ENCODE data around the gene GPR158. TPM values are rescaled to one million over a fixed set of nuclear protein-coding genes. Genes with fewer than 3 reads are reported as not detected.
"Not testable (repeated sequence)": the region's sequence is repeated elsewhere in the genome, so short reads cannot be mapped to it uniquely, and the experiment has no call there.

GPR158 gene
- total RNA-seq, 4 donors from 2014 or later: 0.18 TPM; not detected in 3

GRCh38 chr10:25356609-25357008 lies 181.8 kb downstream of the GPR158 start:
- H3K27me3 ChIP-seq: no peaks in the 10 kb centered on the region
- H3K27ac ChIP-seq: no peak overlapping the region
- H3K9me3 ChIP-seq: peaks cover 21% of the 10 kb centered on the region
- no peak overlapping the region for H3K4me3 ChIP-seq
- no peaks in the 10 kb centered on the region for H3K4me1 ChIP-seq
- 97% methylated on average over 2 of the region's 2 CpGs for WGBS
- no peak for TF ChIP-seq POLR2A (IDR thresholded peaks at IDR 0.05)
- no peak for TF ChIP-seq CTCF (IDR thresholded peaks at IDR 0.05)
- TF ChIP-seq EP300 (IDR thresholded peaks at IDR 0.05): no peak
- no peak for TF ChIP-seq POLR2AphosphoS5 (IDR thresholded peaks at IDR 0.05)
- DNase-seq (ENCODE audit: low spot score in 2 of 2): no peak
- no peaks in the 10 kb centered on the region for H3K36me3 ChIP-seq

DNA sequence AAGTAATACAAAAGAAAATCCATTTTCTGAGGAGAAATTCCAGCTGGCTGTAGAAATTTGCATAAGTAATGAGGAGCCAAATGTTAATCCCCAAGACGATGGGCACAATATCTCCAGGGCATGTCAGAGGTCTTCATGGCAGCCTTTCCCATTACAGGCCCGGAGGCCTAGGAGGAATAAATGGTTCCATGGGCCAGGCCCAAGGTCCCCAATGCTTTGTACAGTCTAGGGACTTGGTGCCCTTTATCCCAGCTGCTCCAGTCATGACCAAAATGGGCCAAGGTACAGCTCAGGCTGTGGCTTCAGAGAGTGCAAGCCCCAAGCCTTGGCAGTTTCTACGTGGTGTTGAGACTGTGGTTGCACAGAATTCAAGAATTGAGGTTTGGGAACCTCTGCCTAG lies 182.5 kb downstream of the GPR158 start:
- DNase-seq (ENCODE audit: low spot score in 2 of 2): no peak
- no peak for TF ChIP-seq CTCF (IDR thresholded peaks at IDR 0.05)
- TF ChIP-seq POLR2A (IDR thresholded peaks at IDR 0.05): no peak
- no peak for TF ChIP-seq POLR2AphosphoS5 (IDR thresholded peaks at IDR 0.05)
- TF ChIP-seq EP300 (IDR thresholded peaks at IDR 0.05): no peak
- Histone ChIP-seq H3K9me3 (peaks cover 21% of the 10 kb centered on the region), H3K36me3 (no peaks in the 10 kb centered on the region), H3K4me1 (no peaks in the 10 kb centered on the region), H3K4me3 (no peak overlapping the region), H3K27ac (no peak overlapping the region), H3K27me3 (no peaks in the 10 kb centered on the region)
- 86% methylated on average over 3 of the region's 3 CpGs for WGBS

GRCh38 chr10:25382029-25382810 lies 207.4 kb downstream of the GPR158 start:
- no peak overlapping the region for H3K4me3 ChIP-seq
- no peaks in the 10 kb centered on the region for H3K36me3 ChIP-seq
- H3K27ac ChIP-seq: no peak overlapping the region
- peaks cover 4% of the 10 kb centered on the region for H3K9me3 ChIP-seq
- TF ChIP-seq CTCF (IDR thresholded peaks at IDR 0.05) (no peak), POLR2A (IDR thresholded peaks at IDR 0.05) (no peak), POLR2AphosphoS5 (IDR thresholded peaks at IDR 0.05) (no peak), EP300 (IDR thresholded peaks at IDR 0.05) (no peak)
- no peak for DNase-seq (ENCODE audit: low spot score in 2 of 2)
- H3K27me3 ChIP-seq: no peaks in the 10 kb centered on the region
- 25% methylated on average over 7 of the region's 7 CpGs for WGBS
- no peaks in the 10 kb centered on the region for H3K4me1 ChIP-seq

GRCh38 chr10:25382901-25383300 lies 208.1 kb downstream of the GPR158 start:
- H3K27ac ChIP-seq; H3K9me3 ChIP-seq; H3K4me1 ChIP-seq; DNase-seq (ENCODE audit: low spot score in 2 of 2); H3K27me3 ChIP-seq; H3K4me3 ChIP-seq; H3K36me3 ChIP-seq: not testable (repeated sequence)
- WGBS: 86% methylated on average over 8 of the region's 8 CpGs

- no peak overlapping the region for H3K27ac ChIP-seq
- H3K4me3 ChIP-seq: no peak overlapping the region
- H3K9me3 ChIP-seq: peaks cover 13% of the 10 kb centered on the region
- no peak for TF ChIP-seq POLR2AphosphoS5 (IDR thresholded peaks at IDR 0.05)
- no peak for TF ChIP-seq POLR2A (IDR thresholded peaks at IDR 0.05)
- TF ChIP-seq EP300 (IDR thresholded peaks at IDR 0.05): no peak
- H3K27me3 ChIP-seq: no peaks in the 10 kb centered on the region
- no peak for DNase-seq (ENCODE audit: low spot score in 2 of 2)
- H3K4me1 ChIP-seq: no peaks in the 10 kb centered on the region
- no peaks in the 10 kb centered on the region for H3K36me3 ChIP-seq
Measured at GRCh38 chr10:25383686-25384085, 208.9 kb downstream of the GPR158 start.

GRCh38 chr10:25384618-25385017 lies 209.8 kb downstream of the GPR158 start:
- 62% methylated on average over 3 of the region's 3 CpGs for WGBS
- peaks cover 13% of the 10 kb centered on the region for H3K9me3 ChIP-seq

More at GRCh38 chr10:25384618-25385017, 209.8 kb downstream of the GPR158 start:
- no peaks in the 10 kb centered on the region for H3K4me1 ChIP-seq
- DNase-seq (ENCODE audit: low spot score in 2 of 2): no peak
- no peaks in the 10 kb centered on the region for H3K36me3 ChIP-seq
- no peak overlapping the region for H3K27ac ChIP-seq
- TF ChIP-seq POLR2AphosphoS5 (IDR thresholded peaks at IDR 0.05): no peak
- TF ChIP-seq CTCF (IDR thresholded peaks at IDR 0.05): no peak
- TF ChIP-seq EP300 (IDR thresholded peaks at IDR 0.05): no peak
- TF ChIP-seq POLR2A (IDR thresholded peaks at IDR 0.05): no peak
- H3K27me3 ChIP-seq: no peaks in the 10 kb centered on the region
- no peak overlapping the region for H3K4me3 ChIP-seq
